Heart left ventricle (tissue), 13 donors: ENCODE results near the gene SPATA2L.

Experiments
- POLR2A ChIP-seq, 2 donors: fragments of 450-650 bp; IDR thresholded peaks; one replicate each; pipeline ENCODE4 v1.6.1; 2017; ENCODE audit warnings: antibody characterized with exemption in 2 of 2, mild to moderate bottlenecking in 2 of 2, moderate library complexity in 2 of 2
- TF ChIP-seq, protein P1 (sequence below), 12 donors: fragments of 200-600 bp; sonication (generic) in 4 of 12; IDR thresholded peaks; one replicate each; pipeline versions ENCODE4 v1.5.0 to v1.8.0; 2018 to 2022; ENCODE audit warnings: antibody characterized with exemption in 12 of 12, mild to moderate bottlenecking in 5 of 12
- donor health status: ischemic (EF 13 %, LVEDD 7.1; RV severe dilation, severe dysfunction).
- donor health status: DM: no; HTN: yes; CAD: no.
- donor health status: DM: no; HTN: no; CAD: no.
- donor health status: ischemic (EF 25% LVEDD 6.9; RV normal size, moderate dysfunction).
- donor health status: ischemic (EF 25% LVEDD 5.7; RV mildly dilated, moderate dysfunction).
- donor health status: ischemic (EF 35%, LVEDD 5.7; RV mildly dilated, moderate dysfunction).
- donor health status: nonischemic (EF 11% LVEDD 7.7; RV severe dilation, severe dysfunction).
- donor health status: DM: yes; HTN: yes; CAD: no.
- donor health status: PGD.
- donor health status: ischemic (EF 29% LVEDD 5.4; RV normal size, mild dysfunction).
- donor health status: nonischemic (EF 23%, LVEDD 6.1; RV moderate dilation, normal function).

DNA sequence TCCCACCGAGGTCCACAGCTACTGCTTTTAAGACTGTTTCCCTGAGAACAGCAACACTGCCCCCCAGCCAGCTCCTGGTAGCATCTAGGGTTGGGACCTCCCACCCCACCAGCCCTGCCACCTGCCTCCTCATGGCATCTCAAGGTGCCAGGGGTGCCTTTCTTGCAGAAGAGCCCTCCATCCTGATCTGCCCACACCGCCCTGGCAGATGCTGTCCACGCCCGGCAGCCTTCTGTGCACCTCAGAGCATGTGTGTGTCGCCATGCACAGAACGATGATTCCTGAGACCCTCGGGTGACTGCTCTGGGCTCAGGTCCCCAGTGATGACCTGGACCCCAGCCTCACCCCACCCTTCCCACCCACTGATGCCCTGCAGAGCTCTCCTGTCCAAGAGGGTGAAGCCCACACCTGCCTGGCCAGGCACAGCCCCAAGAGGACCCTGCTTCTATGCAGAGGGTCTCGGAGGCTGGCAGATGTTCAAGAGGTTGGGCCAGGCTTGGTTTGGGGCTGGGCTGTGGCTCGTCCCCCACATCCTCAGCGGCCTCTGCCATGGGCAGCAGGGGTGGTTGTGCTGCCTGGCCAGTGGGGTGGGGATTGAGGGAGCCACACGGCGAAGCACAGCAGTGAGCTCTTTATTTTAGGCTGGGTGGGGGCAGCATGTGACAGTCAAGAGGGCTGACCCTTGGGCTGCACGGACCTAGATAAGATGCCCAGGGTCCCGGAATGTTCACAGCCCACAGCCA, 5.2 kb upstream of the SPATA2L start:
- TF ChIP-seq, protein P1, sequence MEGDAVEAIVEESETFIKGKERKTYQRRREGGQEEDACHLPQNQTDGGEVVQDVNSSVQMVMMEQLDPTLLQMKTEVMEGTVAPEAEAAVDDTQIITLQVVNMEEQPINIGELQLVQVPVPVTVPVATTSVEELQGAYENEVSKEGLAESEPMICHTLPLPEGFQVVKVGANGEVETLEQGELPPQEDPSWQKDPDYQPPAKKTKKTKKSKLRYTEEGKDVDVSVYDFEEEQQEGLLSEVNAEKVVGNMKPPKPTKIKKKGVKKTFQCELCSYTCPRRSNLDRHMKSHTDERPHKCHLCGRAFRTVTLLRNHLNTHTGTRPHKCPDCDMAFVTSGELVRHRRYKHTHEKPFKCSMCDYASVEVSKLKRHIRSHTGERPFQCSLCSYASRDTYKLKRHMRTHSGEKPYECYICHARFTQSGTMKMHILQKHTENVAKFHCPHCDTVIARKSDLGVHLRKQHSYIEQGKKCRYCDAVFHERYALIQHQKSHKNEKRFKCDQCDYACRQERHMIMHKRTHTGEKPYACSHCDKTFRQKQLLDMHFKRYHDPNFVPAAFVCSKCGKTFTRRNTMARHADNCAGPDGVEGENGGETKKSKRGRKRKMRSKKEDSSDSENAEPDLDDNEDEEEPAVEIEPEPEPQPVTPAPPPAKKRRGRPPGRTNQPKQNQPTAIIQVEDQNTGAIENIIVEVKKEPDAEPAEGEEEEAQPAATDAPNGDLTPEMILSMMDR (IDR thresholded peaks at IDR 0.05), result no peak
- TF ChIP-seq POLR2A (IDR thresholded peaks at IDR 0.05), result no peak
